ENCODE data around the gene FAM149B1. TPM values are rescaled to one million over a fixed set of nuclear protein-coding genes. Genes with fewer than 3 reads are reported as not detected.

FAM149B1 gene
- total and polyA plus RNA-seq, 10 donors = 11.9 to 24.5 (median 15.2) TPM

DNA sequence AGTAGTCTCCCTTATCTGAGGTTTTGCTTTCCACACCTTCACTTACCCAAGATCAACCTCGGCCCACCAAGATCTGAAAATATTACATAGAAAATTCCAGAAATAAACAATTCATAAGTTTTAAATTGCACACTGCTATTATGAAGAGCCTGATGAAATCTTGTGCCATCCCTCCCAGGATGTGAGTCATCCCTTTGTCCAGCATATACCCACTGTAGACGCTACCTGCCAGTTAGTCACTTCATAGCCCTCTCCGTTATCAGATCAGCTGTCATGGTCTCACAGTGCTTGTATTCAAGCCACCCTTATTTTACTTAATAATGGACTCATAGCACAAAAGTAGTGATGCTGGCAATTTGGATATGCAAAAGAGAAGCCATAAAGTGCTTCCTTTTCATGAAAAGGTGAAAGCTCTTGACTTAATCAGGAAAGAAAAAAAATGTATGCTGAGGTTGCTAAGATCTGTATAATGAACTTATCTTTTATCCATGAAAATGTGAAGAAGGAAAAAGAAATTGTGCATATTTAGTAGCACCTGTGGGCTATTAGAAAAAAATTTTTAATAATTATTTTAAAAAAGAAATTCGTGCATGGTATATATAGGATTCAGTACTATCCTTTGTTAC is 94.3 kb downstream of the FAM149B1 start:
- H3K27ac ChIP-seq = no peak overlapping the region
- no peak for DNase-seq
- intact Hi-C loops (cut with DNase I; ENCODE audit: low total_unique reads) = loop anchor here (10.0 kb wide), 1 partner anchor 383 kb away; the partner anchor contains the start of gene MYOZ1
- WGBS, 5 donors = 67 to 81% (median 72%) methylated on average over 4 of the region's 4 CpGs
- no peaks in the 10 kb centered on the region for H3K27me3 ChIP-seq (replicated peaks in 1 of 7)
- H3K4me3 ChIP-seq = no peak overlapping the region
- H3K36me3 ChIP-seq = no peaks in the 10 kb centered on the region
- peaks cover 0 to 23% (median 13%) of the 10 kb centered on the region in 8 donors for H3K9me3 ChIP-seq
- TF ChIP-seq CTCF (IDR thresholded peaks at IDR 0.05 in 8 of 11, conservative IDR thresholded peaks at IDR 0.05 in 3 of 11) = no peak
- TF ChIP-seq POLR2AphosphoS5 (IDR thresholded peaks at IDR 0.05) = no peak
- no peak for TF ChIP-seq POLR2A (IDR thresholded peaks at IDR 0.05)
- H3K4me1 ChIP-seq = peaks cover 0 to 6% (median 0%) of the 10 kb centered on the region in 6 donors

- no peaks in the 10 kb centered on the region for H3K27me3 ChIP-seq (replicated peaks in 1 of 7)
- TF ChIP-seq POLR2AphosphoS5 (IDR thresholded peaks at IDR 0.05) = no peak
- no peak for TF ChIP-seq CTCF (IDR thresholded peaks at IDR 0.05 in 8 of 11, conservative IDR thresholded peaks at IDR 0.05 in 3 of 11)
- TF ChIP-seq POLR2A (IDR thresholded peaks at IDR 0.05) = no peak
- WGBS, 5 donors = 80 to 87% (median 85%) methylated on average over 5 of the region's 5 CpGs
- intact Hi-C loops (cut with DNase I; ENCODE audit: low total_unique reads) = loop anchor here (10.0 kb wide), 1 partner anchor 382 kb away; the partner anchor contains the start of gene MYOZ1
- peaks cover 0 to 21% (median 13%) of the 10 kb centered on the region in 8 donors for H3K9me3 ChIP-seq
- no peak overlapping the region for H3K4me3 ChIP-seq
- H3K4me1 ChIP-seq = peaks cover 0 to 6% (median 0%) of the 10 kb centered on the region in 6 donors
- H3K27ac ChIP-seq = no peak overlapping the region
- no peaks in the 10 kb centered on the region for H3K36me3 ChIP-seq
- no peak for DNase-seq
Observed at GRCh38 chr10:73262880-73263555, 95.1 kb downstream of the FAM149B1 start.

DNA sequence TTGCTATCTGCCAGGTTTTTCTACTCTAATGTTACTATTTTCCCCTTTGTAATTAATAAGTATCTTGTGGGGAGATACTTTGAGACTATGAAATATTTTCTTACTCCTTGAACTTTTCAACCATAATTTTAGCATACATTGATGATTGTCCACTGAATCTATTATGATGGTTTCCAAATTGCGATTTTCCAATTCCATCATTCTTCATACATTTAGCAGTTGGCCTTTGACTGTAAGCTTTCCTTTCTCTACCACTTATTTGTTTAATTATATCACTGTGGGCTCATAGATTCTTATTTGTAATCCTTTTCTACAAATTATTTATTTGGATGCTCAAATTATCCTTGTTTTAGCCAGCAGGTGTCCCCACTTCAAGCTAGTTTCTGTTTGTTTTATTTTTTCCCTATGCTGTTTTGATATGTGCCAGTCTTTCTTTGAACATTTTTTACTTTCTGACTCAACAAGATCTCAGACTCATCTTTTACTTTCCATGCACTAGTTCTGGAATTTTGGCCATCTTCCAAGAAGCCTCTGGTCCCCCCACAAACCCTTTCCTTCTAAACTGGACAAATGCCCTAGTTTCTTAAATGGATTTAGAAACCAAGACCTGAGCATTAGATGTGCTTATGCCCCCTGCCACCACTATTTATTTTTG is 95.9 kb downstream of the FAM149B1 start:
- intact Hi-C loops (cut with DNase I; ENCODE audit: low total_unique reads) = loop anchor here (10.0 kb wide), 1 partner anchor 381 kb away; the partner anchor contains the start of gene MYOZ1
- no peak for DNase-seq
- 48 to 59% (median 58%) methylated on average over 1 of the region's 1 CpG for WGBS, 5 donors
- Histone ChIP-seq H3K4me1 (peaks cover 0 to 6% (median 0%) of the 10 kb centered on the region in 6 donors), H3K27me3 (replicated peaks in 1 of 7) (no peaks in the 10 kb centered on the region), H3K27ac (no peak overlapping the region), H3K9me3 (peaks cover 0 to 14% (median 8%) of the 10 kb centered on the region in 8 donors), H3K36me3 (no peaks in the 10 kb centered on the region), H3K4me3 (no peak overlapping the region)
- TF ChIP-seq POLR2AphosphoS5 (IDR thresholded peaks at IDR 0.05) (no peak), CTCF (IDR thresholded peaks at IDR 0.05 in 8 of 11, conservative IDR thresholded peaks at IDR 0.05 in 3 of 11) (peak in 6 of 11 experiments; percentile 19 to 40 (median 30)), POLR2A (IDR thresholded peaks at IDR 0.05) (no peak)

Data from spleen (tissue), 11 donors.